OCI-LY7 (cell line): ENCODE measurements around the gene LHPP. TPM values are rescaled to one million over a fixed set of nuclear protein-coding genes. Genes with fewer than 3 reads are reported as not detected.

Experiments
- BruUV-seq: library from RNA; stranded (reverse); fragments of 400-500 nt; replicated peaks from 2 replicates; lab custom pipeline; 2021; lab: Mats Ljungman, UMichigan
- CTCF ChIA-PET: fragments of 300-600 bp; sonication (Branson Sonifier 250); formaldehyde crosslinking; loops from one replicate; lab custom pipeline; 2022; ENCODE audit warnings: antibody characterized with exemption; ENCODE audit not compliant: unreplicated experiment; lab: Charles Lee
- POLR2A ChIA-PET: fragments of 300-600 bp; sonication (Branson Sonifier 250); formaldehyde crosslinking; loops from one replicate; lab custom pipeline; 2022; ENCODE audit warnings: antibody characterized with exemption; lab: Charles Lee
- DNase-seq: peaks from one replicate; pipeline ENCODE4 v3.0.0-alpha.2; 2015; ENCODE audit warnings: low spot score
- H2AFZ ChIP-seq: fragments of 200-600 bp; sonication (generic), shearing (Covaris generic); 2 replicates; pipeline ENCODE4 v1.6.1; 2014; ENCODE audit warnings: mild to moderate bottlenecking, antibody characterized with exemption, low read length, moderate library complexity
- H3K27ac ChIP-seq: fragments of 200-600 bp; sonication (generic); 2 replicates; pipeline ENCODE4 v1.5.1; 2014; ENCODE audit warnings: mixed run types, low read depth, mild to moderate bottlenecking, moderate library complexity, low read length, inconsistent platforms; ENCODE audit not compliant: poor library complexity, severe bottlenecking
- H3K36me3 ChIP-seq: fragments of 200-600 bp; sonication (generic); 2 replicates; pipeline ENCODE4 v1.6.1; 2014; ENCODE audit warnings: mild to moderate bottlenecking, antibody characterized with exemption, low read length, moderate library complexity, mixed read lengths; ENCODE audit not compliant: insufficient read depth
- H3K4me1 ChIP-seq: fragments of 200-600 bp; sonication (generic); 2 replicates; pipeline ENCODE4 v1.5.1; 2014; ENCODE audit warnings: mild to moderate bottlenecking, low read length; ENCODE audit not compliant: insufficient read depth, poor library complexity, severe bottlenecking
- H3K4me2 ChIP-seq: fragments of 200-600 bp; sonication (generic); 2 replicates; pipeline ENCODE4 v1.6.1; 2014; ENCODE audit warnings: mild to moderate bottlenecking, low read length
- H3K4me3 ChIP-seq: fragments of 200-600 bp; sonication (generic); 2 replicates; pipeline ENCODE4 v1.5.1; 2014; ENCODE audit warnings: mild to moderate bottlenecking, low read depth, low read length; ENCODE audit not compliant: poor library complexity, severe bottlenecking
- H3K79me2 ChIP-seq: fragments of 200-600 bp; sonication (generic); 2 replicates; pipeline ENCODE4 v1.6.1; 2016; ENCODE audit warnings: low read depth, mild to moderate bottlenecking, low read length, moderate library complexity, mixed read lengths; ENCODE audit not compliant: insufficient read depth
- H3K9me2 ChIP-seq: fragments of 200-600 bp; sonication (generic); 2 replicates; pipeline ENCODE4 v1.6.1; 2016; ENCODE audit warnings: mild to moderate bottlenecking, low read length, mixed read lengths; ENCODE audit not compliant: insufficient read depth
- H3K9me3 ChIP-seq: fragments of 200-600 bp; sonication (generic); 2 replicates; pipeline ENCODE4 v1.6.1; 2014; ENCODE audit warnings: mild to moderate bottlenecking, mixed run types, low read length, mixed read lengths
- H4K20me1 ChIP-seq: fragments of 200-600 bp; sonication (generic); 2 replicates; pipeline ENCODE4 v1.6.1; 2014; ENCODE audit warnings: mild to moderate bottlenecking, antibody characterized with exemption, low read length, moderate library complexity, mixed read lengths; ENCODE audit not compliant: insufficient read depth
- EZH2phosphoT487 ChIP-seq: fragments of 200-600 bp; sonication (generic); IDR thresholded peaks from 2 replicates; pipeline ENCODE4 v1.6.1; 2018; ENCODE audit warnings: low read depth, borderline replicate concordance, mild to moderate bottlenecking, mixed run types, antibody characterized with exemption, low read length, moderate library complexity, mixed read lengths
- intact Hi-C: fragments of 100-400 bp; cut with micrococcal nuclease; formaldehyde crosslinking; loops from one replicate; pipeline ENCODE4 v1.10.0; 2022; ENCODE audit not compliant: unreplicated experiment
- total RNA-seq, 2 experiments: library from RNA; depleted of rRNA in 1 of 2; stranded (reverse); fragments of >200 nt in 1 of 2; shearing (Covaris generic) in 1 of 2; gene quantifications; 2 replicates each; pipeline ENCODE4 v1.2.3, GENCODE V29; 2014 to 2022
- TF ChIP-seq, protein P1 (sequence below): fragments of 200-600 bp; sonication (generic); conservative IDR thresholded peaks from 2 replicates; pipeline ENCODE4 v1.5.1; 2014; ENCODE audit warnings: mild to moderate bottlenecking, antibody characterized with exemption, low read length, moderate library complexity, mixed read lengths

LHPP gene
- total RNA-seq, 2 experiments from 2014 or later: 30.3 to 65.2 TPM

DNA sequence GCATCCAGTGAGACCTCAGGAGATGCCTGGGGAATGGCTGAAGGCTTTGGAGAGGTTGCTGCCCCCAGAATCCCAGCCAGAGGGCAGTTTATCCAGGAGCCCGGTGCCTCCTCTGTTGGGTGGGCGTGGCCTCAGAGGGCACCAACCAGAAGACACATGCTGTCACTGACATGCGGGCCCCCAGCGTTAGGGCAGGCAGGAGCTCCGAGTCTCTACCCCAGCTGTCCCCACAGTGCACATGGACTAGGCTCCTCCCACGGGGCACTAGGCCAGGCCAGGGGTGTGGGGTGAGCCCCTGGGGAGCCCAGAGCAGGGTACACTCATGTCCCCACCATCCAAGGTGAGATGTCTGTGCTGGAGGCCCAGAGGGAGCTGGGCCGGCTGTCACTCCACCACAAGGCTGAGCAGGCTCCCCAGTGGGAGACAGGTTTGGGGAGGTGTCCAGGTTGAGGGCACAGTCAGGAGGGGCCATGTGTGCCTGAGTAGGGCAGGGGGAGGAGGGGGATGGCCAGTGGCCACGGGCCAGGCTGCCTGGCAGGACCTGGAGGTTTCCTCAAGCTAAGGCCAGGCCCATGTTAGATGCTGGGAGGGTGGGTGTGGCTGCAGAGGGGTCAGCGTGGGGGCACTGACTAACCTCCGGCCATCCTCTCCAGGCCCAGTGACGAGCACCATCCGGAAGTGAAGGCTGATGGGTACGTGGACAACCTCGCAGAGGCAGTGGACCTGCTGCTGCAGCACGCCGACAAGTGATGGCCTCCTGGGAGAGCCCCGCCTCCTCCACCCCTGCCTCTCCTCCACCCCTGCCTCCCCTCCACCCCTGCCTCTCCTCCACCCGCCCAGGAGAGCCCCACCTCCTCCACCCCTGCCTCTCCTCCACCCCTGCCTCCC lies 151.2 kb downstream of the LHPP start:
- CTCF ChIA-PET: interaction anchor here (0.8 to 0.9 kb wide), 2 partner anchors 79 to 129 kb away, joined by 3 read pairs; no protein-coding TSS in a partner anchor

DNA sequence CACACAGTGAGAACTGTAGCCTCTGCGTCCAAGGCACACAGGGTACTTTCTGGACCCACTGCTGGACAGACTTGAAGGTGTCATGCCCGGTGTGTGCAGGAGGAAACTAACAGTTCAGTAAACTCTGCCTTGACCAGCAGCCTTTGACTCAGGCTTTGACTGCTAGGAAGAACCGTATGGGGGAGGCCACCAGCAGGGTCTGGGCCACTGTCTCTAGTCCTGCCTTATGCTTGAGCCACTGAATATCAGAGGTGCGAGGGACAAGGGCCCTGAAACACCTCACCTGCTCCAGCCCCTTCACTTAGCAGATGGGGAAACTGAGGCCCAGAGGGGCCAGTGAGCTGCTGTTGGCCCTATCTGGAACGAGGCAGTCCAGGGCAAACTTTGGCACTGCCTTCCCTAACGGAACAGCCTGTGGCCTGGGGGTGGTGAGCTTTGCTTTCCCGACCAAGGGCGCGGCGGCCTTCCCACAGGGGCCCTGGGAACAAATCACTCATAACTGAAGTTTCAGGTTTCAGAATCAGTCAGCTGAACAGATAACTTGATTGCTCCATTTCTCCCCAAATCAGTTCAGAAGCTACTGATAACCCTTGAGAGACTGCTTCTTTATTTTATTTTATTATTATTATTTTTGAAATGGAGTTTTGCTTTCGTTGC lies 152.5 kb downstream of the LHPP start:
- H4K20me1 ChIP-seq: no peaks in the 10 kb centered on the region; the same call in 1 of the 2 replicates
- no peak overlapping the region for H3K4me3 ChIP-seq
- no peak overlapping the region for H2AFZ ChIP-seq
- intact Hi-C loops: no loop called here
- H3K79me2 ChIP-seq: no peaks in the 10 kb centered on the region
- peaks cover 26% of the 10 kb centered on the region; the same call in 1 of the 2 replicates for H3K36me3 ChIP-seq
- H3K27ac ChIP-seq: no peak overlapping the region
- no peak for TF ChIP-seq EZH2phosphoT487
- TF ChIP-seq, protein P1, sequence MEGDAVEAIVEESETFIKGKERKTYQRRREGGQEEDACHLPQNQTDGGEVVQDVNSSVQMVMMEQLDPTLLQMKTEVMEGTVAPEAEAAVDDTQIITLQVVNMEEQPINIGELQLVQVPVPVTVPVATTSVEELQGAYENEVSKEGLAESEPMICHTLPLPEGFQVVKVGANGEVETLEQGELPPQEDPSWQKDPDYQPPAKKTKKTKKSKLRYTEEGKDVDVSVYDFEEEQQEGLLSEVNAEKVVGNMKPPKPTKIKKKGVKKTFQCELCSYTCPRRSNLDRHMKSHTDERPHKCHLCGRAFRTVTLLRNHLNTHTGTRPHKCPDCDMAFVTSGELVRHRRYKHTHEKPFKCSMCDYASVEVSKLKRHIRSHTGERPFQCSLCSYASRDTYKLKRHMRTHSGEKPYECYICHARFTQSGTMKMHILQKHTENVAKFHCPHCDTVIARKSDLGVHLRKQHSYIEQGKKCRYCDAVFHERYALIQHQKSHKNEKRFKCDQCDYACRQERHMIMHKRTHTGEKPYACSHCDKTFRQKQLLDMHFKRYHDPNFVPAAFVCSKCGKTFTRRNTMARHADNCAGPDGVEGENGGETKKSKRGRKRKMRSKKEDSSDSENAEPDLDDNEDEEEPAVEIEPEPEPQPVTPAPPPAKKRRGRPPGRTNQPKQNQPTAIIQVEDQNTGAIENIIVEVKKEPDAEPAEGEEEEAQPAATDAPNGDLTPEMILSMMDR: no peak
- no peak for DNase-seq
- peaks cover 42% of the 10 kb centered on the region for H3K4me1 ChIP-seq
- ChIA-PET CTCF (no interaction called here), POLR2A (interaction anchor here (0.8 kb wide), 1 partner anchor 10 kb away, joined by 3 read pairs; no protein-coding TSS in a partner anchor)
- H3K4me2 ChIP-seq: no peak overlapping the region
- BruUV-seq: no TSS peak
- no peaks in the 10 kb centered on the region for H3K9me3 ChIP-seq
- no peaks in the 10 kb centered on the region for H3K9me2 ChIP-seq

More for the DNA sequence above, 151.2 kb downstream of the LHPP start:
- intact Hi-C loops: no loop called here
- Histone ChIP-seq H3K79me2 (no peaks in the 10 kb centered on the region), H3K27ac (no peak overlapping the region), H2AFZ (no peak overlapping the region), H3K9me3 (no peaks in the 10 kb centered on the region), H3K9me2 (no peaks in the 10 kb centered on the region), H3K36me3 (peaks cover 16% of the 10 kb centered on the region; the same call in 1 of the 2 replicates), H3K4me3 (no peak overlapping the region), H4K20me1 (no peaks in the 10 kb centered on the region; the same call in 1 of the 2 replicates), H3K4me1 (peaks cover 29% of the 10 kb centered on the region), H3K4me2 (peak overlapping the region; percentile 43; the same call in 1 of the 2 replicates)
- BruUV-seq: no TSS peak
- POLR2A ChIA-PET: interaction anchor here (0.6 to 1.2 kb wide), 3 partner anchors 9 to 214 kb away, joined by 3 to 6 read pairs (median 4); no protein-coding TSS in a partner anchor
- DNase-seq: peak; percentile 46
- TF ChIP-seq, protein P1: no peak
- TF ChIP-seq EZH2phosphoT487: no peak
